Activated CD8-positive, alpha-beta memory T cell treated with anti-CD3 and anti-CD28 coated beads for 1 hour (primary cell): ENCODE results near the gene NEU3.
A peak's percentile ranks its signal among the peaks of the same experiment; 100 is the strongest.
"Not testable (repeated sequence)": the region's sequence is repeated elsewhere in the genome, so short reads cannot be mapped to it uniquely, and the experiment has no call there.

Source experiments
- DNase-seq, 2 donors: peaks; one replicate each; pipeline ENCODE4 v3.0.0-alpha.2; 2020; ENCODE audit warnings: low read depth in 1 of 2; ENCODE audit errors: extremely low read depth in 1 of 2

The NEU3 gene

GRCh38 chr11:74981888-74982287, 6.8 kb upstream of the NEU3 start:
- no peak for DNase-seq

GRCh38 chr11:74984070-74984469, 4.7 kb upstream of the NEU3 start:
- no peak for DNase-seq

GRCh38 chr11:74984730-74985129, 4.0 kb upstream of the NEU3 start:
- DNase-seq: no peak

GRCh38 chr11:74989260-74989638, 516 bp downstream of the NEU3 start:
- DNase-seq: no peak

GRCh38 chr11:74990150-74990549, 1.4 kb downstream of the NEU3 start:
- DNase-seq: not testable (repeated sequence)

- DNase-seq: no peak
Measured at GRCh38 chr11:74990941-74991340, 2.2 kb downstream of the NEU3 start.

- DNase-seq: no peak
Measured at GRCh38 chr11:74992852-74993251, 4.1 kb downstream of the NEU3 start.

- DNase-seq: no peak
Measured at GRCh38 chr11:75000975-75001354, 12.2 kb downstream of the NEU3 start.

GRCh38 chr11:75001686-75002085, 13.0 kb downstream of the NEU3 start:
- DNase-seq: no peak

GRCh38 chr11:75002516-75002915, 13.8 kb downstream of the NEU3 start:
- no peak for DNase-seq

GRCh38 chr11:75004215-75004614, 15.5 kb downstream of the NEU3 start:
- no peak for DNase-seq

- no peak for DNase-seq
Measured at GRCh38 chr11:75011357-75011756, 22.6 kb downstream of the NEU3 start.

GRCh38 chr11:75011872-75012271, 23.1 kb downstream of the NEU3 start:
- DNase-seq: no peak

- DNase-seq: no peak
Measured at GRCh38 chr11:75013051-75013450, 24.3 kb downstream of the NEU3 start.

- DNase-seq: no peak
Measured at GRCh38 chr11:75014129-75014528, 25.4 kb downstream of the NEU3 start.

GRCh38 chr11:75019200-75019599, 30.5 kb downstream of the NEU3 start:
- not testable (repeated sequence) for DNase-seq

- DNase-seq: not testable (repeated sequence)
Measured at GRCh38 chr11:75020328-75020727, 31.6 kb downstream of the NEU3 start.

GRCh38 chr11:75022296-75022695, 33.6 kb downstream of the NEU3 start:
- no peak for DNase-seq

GRCh38 chr11:75022759-75023396, 34.1 kb downstream of the NEU3 start:
- peak; percentile 27 to 53 for DNase-seq

- no peak for DNase-seq
Measured at GRCh38 chr11:75023446-75024067, 34.8 kb downstream of the NEU3 start.

GRCh38 chr11:75024068-75024449, 35.3 kb downstream of the NEU3 start:
- DNase-seq: no peak

- DNase-seq: no peak
Measured at GRCh38 chr11:75024764-75025211, 36.1 kb downstream of the NEU3 start.

GRCh38 chr11:75025561-75025960, 36.8 kb downstream of the NEU3 start:
- no peak for DNase-seq
